ENCODE data around the gene DPF3.
A peak's percentile ranks its signal among the peaks of the same experiment; 100 is the strongest.

Gene DPF3

GRCh38 chr14:72609205-72609916 is 284.5 kb downstream of the DPF3 start:
- DNase-seq, result peak; percentile 33

- peak; percentile 48 for DNase-seq
These were observed 285.3 kb downstream of the DPF3 start for GRCh38 chr14:72608391-72609204.

- DNase-seq, result peak; percentile 46
These were observed 286.3 kb downstream of the DPF3 start for GRCh38 chr14:72607386-72608130.

- no peak for DNase-seq
These were observed 287.0 kb downstream of the DPF3 start for GRCh38 chr14:72606879-72607278.

GRCh38 chr14:72605921-72606220 is 288.0 kb downstream of the DPF3 start:
- peak; percentile 32 for DNase-seq

- DNase-seq, result peak; percentile 28
These were observed 288.6 kb downstream of the DPF3 start for GRCh38 chr14:72605096-72605920.

- peak; percentile 17 for DNase-seq
These were observed 289.8 kb downstream of the DPF3 start for GRCh38 chr14:72604133-72604532.

- DNase-seq, result no peak
These were observed 290.3 kb downstream of the DPF3 start for GRCh38 chr14:72603639-72604038.

- no peak for DNase-seq
These were observed 293.2 kb downstream of the DPF3 start for GRCh38 chr14:72600551-72601330.

- no peak for DNase-seq
These were observed 294.1 kb downstream of the DPF3 start for GRCh38 chr14:72599579-72600470.

- DNase-seq, result no peak
These were observed 295.6 kb downstream of the DPF3 start for GRCh38 chr14:72598306-72598705.

GRCh38 chr14:72597252-72598233 is 296.4 kb downstream of the DPF3 start:
- no peak for DNase-seq

- no peak for DNase-seq
These were observed 298.6 kb downstream of the DPF3 start for GRCh38 chr14:72595152-72595862.

- no peak for DNase-seq
These were observed 299.6 kb downstream of the DPF3 start for GRCh38 chr14:72594099-72594901.

- no peak for DNase-seq
These were observed 302.5 kb downstream of the DPF3 start for GRCh38 chr14:72591391-72591790.

- DNase-seq, result no peak
These were observed 303.3 kb downstream of the DPF3 start for GRCh38 chr14:72590577-72590976.

GRCh38 chr14:72589652-72590051 is 304.2 kb downstream of the DPF3 start:
- DNase-seq, result no peak

- DNase-seq, result no peak
These were observed 305.4 kb downstream of the DPF3 start for GRCh38 chr14:72588521-72588920.
